ENCODE data around the gene AIMP1.
"Not testable (repeated sequence)": the region's sequence is repeated elsewhere in the genome, so short reads cannot be mapped to it uniquely, and the experiment has no call there.

Gene AIMP1

DNA sequence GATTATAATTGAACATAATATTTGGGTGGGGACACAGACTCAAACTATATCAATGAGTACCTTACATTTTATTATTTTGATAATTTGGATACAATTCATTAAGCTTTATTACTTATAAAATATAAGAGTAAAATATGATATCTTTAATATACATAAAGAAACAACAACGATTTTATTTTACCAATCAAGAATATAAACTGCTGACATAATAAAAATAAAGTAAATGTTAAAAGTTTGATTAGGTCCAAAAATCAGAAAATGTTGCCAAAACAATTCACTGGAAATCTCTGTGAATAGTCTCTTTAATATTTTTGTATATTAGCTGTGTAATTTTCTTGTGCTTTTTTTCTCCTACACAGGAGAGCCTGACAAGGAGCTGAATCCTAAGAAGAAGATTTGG is 30.8 kb downstream of the AIMP1 start:
- in situ Hi-C loops (cut with MboI; ENCODE audit: low sequenced_read_pairs) = no loop called here

DNA sequence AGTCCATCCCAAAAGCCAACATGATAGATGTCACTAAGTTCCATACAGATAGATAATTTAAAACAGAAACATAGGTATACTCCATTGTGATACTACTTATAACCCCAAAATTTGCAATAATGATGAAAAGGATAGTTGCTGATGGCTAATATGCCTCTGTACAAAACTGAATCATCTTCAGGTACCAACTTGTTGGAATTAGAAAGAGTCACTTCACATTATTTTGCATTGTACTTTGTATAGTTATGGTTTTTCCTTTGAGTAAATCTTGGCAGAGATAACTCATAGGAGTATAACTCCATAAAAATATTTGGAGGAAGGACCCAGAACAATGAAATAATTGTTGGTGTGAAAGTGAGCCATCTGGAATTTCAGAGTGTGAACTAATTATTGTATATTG is 34.7 kb downstream of the AIMP1 start:
- in situ Hi-C loops (cut with MboI; ENCODE audit: low sequenced_read_pairs) = no loop called here

DNA sequence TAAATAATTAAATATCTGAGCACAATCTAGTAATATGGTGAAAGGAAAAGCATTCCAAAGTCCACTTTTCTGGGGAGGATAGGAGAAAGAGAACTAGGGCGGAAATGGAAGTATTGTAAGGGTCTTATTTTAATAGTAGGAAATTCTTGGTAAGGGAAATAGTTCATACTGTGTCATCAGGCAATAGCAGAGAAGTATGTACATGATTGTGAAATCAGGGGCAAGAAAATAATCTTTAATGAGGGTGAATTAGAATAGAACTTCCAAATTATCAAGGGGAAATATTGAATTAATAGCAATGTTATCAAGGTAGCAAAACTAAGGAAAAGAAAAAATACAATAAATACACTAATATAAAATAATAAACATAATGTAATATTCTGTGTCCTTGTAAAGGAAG is 37.4 kb downstream of the AIMP1 start:
- in situ Hi-C loops (cut with MboI; ENCODE audit: low sequenced_read_pairs) = no loop called here

DNA sequence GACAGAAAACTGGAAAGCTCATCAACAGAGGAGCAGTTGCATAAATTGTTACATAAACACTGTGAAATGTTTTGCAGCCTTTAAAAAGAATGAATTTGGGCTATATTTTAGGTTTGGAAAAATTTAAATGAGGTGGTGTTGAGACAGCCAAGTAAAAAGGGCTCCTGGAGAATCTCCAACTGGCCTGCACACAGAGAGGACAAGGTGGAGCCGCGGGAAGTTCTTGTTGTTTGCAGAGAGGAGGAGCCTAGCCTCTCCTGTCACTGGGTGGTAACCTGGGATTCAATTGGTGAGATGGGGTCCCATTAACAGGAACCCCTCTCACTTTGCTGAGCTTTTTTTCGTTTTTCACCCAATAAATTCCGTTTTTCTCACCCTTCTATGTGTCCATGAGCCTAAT is 38.8 kb downstream of the AIMP1 start:
- in situ Hi-C loops (cut with MboI; ENCODE audit: low sequenced_read_pairs) = no loop called here

DNA sequence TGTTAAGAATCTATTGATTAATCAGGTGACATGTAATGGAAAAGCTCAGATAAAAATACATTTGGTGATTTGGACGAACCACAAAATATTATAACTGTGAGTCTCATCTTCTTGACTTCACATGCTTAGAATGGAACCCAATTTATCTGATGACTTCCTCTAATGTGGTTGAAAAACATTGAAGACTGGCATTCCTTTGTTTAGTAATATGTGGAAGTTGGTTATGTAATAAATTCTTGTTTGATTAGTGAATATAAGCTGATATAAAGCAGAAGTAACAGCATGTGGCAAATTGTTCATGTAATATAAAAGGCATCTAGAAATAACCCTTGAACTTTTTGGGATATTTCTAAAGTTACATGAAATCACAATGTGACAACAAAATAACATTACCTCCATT is 42.5 kb downstream of the AIMP1 start:
- in situ Hi-C loops (cut with MboI; ENCODE audit: low sequenced_read_pairs) = no loop called here

DNA sequence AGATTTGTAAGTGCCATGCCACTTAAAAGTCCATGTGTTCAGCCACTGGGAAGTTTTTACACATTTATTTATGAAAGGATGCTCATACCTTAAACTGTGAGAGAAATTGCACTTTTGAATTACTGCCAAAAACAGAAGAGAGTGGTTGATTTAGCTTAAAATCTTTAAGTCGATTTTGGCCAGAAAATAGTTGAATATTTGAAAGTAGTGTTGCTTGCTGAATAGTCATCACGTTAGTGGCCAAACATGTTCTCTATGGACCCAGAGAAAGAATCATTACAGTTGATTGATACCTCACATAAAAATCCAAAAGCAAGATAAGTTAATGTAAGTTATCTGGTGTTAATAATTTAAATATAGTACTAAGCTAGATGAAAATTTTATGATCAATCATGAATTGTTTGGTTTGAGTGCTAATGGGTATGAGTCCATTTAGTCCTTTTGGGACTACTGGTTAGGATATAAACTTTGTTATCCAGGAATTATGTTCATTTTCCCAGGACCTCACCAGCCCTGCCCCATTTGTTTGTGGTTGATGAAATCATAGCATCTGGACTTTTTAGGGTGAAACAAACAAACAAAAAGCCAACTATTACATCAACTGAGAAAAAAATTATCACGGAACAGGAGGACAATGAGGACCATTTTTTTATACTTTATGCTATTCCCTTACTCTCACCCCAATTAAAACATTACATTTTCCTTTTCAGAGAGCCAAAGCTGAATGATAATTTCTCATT is 45.9 kb downstream of the AIMP1 start:
- in situ Hi-C loops (cut with MboI; ENCODE audit: low sequenced_read_pairs) = no loop called here

DNA sequence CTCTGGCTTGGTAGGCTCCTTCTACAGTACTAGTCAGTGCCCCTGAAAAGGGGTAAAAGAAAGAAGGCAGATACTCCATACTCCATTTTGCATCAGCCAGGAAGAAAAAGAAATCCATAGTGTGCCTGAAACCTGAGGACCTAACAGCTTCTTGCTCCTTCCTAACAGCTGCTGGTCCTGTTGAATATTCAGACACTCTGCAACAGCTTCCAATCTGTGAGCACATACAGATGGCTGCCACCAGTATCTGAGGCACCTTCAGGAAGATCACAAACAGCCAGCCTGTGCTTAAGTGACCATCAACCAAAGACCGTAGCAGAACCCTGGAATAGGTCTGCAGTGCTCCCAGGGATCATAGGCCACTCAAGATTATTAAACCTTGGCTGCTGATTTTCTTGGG is 47.9 kb downstream of the AIMP1 start:
- in situ Hi-C loops (cut with MboI; ENCODE audit: low sequenced_read_pairs) = no loop called here

DNA sequence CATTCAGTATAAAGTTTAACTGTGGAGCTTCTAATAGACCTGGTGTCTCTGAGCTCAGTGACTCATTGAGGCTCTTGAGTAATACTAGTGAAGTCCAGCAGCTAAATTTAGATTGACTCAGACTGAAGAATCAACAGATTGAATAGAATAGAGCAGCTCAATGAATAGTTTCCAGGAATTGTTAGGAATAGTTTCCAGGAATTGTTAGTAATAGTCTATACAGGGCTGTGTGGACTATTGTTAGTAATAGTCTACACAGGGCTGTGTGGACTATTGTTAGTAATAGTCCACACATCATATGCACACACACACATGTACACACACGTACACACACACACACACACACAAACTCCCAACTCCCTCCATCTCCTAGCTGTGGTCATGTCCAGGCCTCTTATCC is 49.3 kb downstream of the AIMP1 start:
- in situ Hi-C loops (cut with MboI; ENCODE audit: low sequenced_read_pairs) = no loop called here

DNA sequence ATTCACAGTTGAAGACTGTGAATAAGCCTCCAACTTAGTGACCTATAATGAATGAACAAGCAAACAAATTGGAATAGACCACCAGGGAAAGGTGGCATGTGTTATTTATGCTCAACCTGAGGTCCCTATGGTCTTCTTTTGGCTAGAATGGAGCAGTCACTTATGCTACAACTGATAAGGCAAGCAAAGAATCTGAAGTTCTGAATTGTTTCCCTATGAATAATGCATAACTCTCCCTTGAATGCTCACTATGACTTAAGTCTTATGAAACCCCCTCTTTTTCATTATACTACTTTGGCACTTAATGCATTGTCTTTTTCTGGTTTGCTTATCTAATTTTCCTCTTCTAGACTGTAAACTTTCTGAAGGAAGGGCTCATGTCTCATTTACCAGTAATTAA is 49.7 kb downstream of the AIMP1 start:
- in situ Hi-C loops (cut with MboI; ENCODE audit: low sequenced_read_pairs) = no loop called here

DNA sequence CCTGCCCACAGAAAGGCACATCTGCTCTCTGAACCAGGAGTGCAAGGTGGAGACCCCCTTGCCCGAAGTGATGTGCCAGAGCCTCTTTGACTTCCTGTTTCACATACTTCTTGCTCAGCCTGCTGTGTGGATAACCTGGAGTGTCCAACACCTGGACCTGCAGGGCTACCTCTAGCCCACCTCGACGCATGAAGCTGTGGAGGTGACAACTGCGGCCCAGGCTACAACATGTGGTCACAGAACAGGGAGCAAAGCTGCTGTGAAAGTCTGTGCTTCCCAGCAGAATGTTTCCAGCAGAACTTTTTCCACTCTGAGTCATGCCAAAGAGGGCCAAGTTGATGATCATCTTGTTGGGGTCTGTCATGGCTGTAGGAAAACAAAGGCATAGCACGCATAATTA is 50.7 kb downstream of the AIMP1 start:
- in situ Hi-C loops (cut with MboI; ENCODE audit: low sequenced_read_pairs) = no loop called here

DNA sequence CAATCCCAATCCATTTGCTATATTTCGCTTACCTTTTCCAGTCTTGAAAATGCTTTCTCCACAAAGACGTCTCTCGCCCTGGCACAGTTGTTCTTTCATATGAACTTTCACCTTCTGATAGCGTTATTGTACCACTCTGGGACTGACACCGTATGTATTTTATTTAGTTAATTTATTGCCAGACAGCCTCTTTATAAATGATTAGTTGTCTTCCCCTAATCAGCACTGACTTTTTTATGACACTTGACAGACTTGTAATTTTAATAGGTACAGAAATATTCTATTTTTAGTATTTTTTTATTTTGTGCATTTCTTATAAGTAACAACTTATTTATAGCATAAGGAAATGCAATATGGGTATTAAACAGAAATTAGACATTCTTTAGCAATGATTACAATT is 52.3 kb downstream of the AIMP1 start, which contains the start of gene GIMD1:
Gene GIMD1 (minus strand): TSS at position 101 of the 400 bp plus-strand sequence. CDS start 1,343 bp downstream, outside the sequence.
- in situ Hi-C loops (cut with MboI; ENCODE audit: low sequenced_read_pairs) = no loop called here

DNA sequence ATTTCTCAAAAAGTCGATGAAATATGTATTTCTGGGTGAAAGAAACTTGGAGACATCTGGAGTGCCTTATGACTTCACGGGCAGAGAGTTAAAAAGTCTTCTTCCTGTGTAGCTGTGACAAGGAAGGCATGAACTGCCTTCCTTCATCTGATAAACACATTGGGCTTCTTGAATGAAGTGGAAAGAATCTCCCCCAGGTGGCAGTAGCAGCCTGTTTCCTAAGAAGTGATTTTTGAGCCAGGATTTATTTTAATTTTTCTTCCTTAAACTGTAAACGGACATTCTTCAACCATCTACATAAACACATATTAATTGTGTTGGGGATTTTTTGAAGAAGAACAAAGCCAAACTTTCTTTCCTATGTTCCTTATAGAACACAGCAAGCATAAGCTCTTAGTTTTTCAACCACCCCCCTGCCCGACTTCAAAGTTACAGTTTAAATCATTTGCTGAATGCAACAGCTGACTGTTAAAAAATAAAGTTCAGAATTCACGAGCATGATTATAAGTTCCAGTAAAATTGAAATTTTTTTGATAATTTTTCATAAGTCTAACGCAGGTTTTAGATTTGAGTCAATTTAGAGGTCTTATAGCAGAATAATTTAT is 53.2 kb downstream of the AIMP1 start:
- in situ Hi-C loops (cut with MboI; ENCODE audit: low sequenced_read_pairs) = no loop called here

DNA sequence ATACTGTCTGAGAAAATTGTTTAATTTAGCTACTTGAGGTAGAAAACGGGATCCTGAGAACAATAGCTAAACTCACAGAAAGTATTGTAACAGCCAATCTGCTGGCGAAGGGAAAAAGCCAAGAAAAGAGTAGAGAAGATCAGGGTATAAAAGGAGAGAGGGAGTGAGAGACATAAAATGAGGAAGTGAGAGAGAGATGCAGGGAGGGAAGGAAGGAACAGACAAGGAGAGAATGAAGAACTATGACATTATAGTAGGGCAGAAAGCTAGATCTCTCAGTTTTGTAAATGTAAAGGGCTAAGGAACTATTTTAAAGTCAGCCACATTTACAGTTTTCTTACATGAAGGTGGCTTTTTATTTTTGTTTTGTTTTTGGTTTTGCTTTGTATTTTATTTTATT is 53.9 kb downstream of the AIMP1 start:
- in situ Hi-C loops (cut with MboI; ENCODE audit: low sequenced_read_pairs) = no loop called here

DNA sequence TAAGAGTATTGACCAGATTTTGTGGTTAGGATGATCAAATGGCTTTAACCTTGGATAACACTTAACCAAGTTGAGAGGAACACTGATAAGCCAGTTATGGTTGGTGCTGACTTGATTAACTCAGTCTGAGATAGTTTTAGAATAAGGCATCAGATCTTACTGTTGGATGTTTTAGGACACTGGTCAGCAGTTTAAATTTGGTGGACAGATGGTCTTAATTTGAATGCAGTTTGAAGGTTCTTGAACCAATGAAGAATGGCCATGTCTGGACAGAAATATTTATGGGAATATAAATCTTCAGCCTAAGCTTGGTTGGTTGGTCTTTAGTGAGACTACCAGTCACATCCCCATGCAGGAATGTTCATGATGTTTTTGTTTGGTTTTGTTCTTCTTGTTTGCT is 54.8 kb downstream of the AIMP1 start:
- in situ Hi-C loops (cut with MboI; ENCODE audit: low sequenced_read_pairs) = no loop called here

DNA sequence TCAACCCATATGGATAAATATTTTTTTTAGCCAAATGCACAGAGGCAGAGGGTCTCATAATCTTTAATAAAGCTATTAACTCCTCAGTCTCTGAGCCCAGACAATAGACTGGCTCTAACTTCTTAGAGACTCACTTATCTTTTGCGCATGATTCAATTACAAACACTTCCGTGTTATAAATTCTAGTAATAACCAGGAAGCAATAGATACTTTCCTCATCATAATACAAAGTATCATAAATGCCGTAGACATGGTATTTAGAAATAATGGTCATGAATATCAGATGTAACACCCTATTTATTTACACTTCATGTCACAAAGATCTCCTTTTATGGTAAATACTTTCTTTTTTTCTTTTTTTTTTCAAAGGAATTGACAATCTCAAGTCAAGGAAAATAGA is 56.7 kb downstream of the AIMP1 start:
- in situ Hi-C loops (cut with MboI; ENCODE audit: low sequenced_read_pairs) = no loop called here

DNA sequence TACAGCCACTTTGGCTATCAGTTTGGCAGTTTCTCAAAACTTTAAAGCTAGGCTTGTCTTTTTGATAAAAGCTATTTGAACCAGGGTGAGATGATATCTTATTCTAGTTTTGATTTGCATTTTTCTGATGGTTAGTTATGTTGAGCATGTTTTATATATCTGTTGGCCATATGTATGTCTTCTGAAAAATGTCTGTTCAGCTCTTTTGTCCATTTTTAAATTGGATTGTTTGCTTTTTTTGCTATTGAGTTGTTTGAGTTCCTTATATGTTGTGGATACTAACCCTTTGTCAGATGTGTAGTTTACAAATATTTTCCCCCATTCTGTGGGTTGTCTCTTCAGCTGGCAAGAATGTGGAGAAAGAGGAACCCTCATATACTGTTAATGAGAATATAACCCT is 63.8 kb downstream of the AIMP1 start:
- in situ Hi-C loops (cut with MboI; ENCODE audit: low sequenced_read_pairs) = no loop called here

DNA sequence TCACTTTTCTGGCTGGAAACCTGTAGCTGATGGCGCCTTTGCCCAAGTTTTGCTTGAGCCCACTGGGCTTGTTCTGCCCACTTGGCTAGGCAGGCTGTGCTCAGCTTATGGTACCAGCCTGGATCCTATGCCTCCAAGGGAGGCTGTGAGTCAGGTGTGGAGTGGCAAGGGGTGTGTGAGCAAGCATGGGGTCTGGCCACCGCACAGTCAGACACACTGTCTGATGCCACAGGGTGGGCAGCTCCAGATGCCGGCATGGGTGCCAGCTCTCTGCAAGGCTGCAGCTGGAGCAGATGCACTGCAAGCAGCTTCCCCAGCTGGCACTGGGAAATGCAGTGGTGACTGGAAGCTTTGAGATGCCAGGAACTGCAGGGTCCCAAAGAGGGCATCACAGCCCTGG is 68.5 kb downstream of the AIMP1 start:
- in situ Hi-C loops (cut with MboI; ENCODE audit: low sequenced_read_pairs) = no loop called here

DNA sequence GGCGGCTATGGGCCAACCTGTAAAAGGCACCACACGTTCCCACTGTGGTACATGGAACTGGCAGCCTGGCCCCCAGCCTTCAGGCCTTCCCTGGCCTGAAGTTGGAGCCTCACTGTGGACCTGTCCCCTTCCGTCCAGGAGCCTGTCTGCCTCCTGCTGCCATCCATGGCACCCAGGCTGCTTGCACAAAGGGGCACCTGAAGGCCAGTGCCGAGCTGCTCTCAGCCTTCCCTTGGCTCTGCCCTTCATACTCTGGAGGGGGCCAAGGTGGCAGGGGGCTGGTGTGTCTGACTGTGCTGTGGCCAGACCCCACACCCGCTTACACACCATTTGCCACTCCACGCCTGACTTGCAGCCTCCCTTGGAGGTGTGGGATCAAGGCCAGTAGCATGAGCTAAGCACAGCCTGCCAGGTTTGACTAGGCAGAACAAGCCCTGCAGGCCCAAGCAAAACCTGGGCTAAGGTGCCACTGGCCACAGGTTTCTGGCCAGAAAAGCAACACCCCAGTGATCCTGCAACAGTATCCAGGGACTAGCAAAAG is 69.6 kb downstream of the AIMP1 start:
- in situ Hi-C loops (cut with MboI; ENCODE audit: low sequenced_read_pairs) = no loop called here

DNA sequence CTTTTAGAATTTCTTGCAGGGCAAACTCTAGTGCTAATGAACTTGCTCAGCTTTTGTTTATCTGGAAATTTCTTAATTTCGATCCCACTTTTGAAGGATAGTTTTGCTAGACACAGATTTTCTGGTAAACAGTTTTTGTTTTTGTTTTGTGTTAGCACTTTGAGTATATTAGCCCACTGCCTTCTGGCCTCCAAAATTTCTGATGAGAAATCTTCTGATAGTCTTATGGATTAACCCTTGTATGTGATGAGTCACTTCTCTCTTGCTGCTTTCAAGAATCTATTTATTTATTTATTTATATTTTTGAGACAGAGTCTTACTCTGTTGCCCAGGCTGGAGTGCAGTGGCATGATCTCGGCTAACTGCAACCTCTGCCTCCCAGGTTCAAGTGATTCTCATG is 79.2 kb downstream of the AIMP1 start:
- in situ Hi-C loops (cut with MboI; ENCODE audit: low sequenced_read_pairs) = no loop called here

DNA sequence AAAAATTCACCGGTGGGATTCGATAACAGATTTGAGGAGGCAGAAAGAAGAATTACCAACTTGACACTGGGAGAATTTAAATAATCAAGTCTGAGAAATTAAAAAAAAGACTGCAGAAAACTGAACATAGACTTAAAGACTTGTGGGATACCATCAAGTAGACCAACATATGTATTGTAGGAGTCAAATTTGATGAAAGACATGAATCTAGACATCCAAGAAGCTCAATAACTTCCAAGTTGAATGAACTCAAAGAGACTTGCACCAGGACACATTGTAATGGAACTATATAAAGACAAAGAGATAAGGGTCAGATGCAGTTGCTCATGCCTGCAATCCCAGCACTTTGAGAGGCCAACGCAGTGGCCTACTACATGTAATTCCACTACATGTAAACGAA is 82.5 kb downstream of the AIMP1 start:
- in situ Hi-C loops (cut with MboI; ENCODE audit: low sequenced_read_pairs) = not testable (repeated sequence)

Data from hTERT RPE-1 (cell line).